H1 (cell line): ENCODE results near the gene USH1C. TPM values are rescaled to one million over a fixed set of nuclear protein-coding genes. Genes with fewer than 3 reads are reported as not detected.

ENCODE experiments used
- CTCF ChIA-PET: fragments of 300-600 bp; sonication (Branson Sonifier 250); formaldehyde crosslinking; loops from one replicate; lab custom pipeline; 2021; ENCODE audit not compliant: partially characterized antibody; lab: Charles Lee
- POLR2A ChIA-PET: fragments of 300-600 bp; sonication (Branson Sonifier 250); formaldehyde crosslinking; loops from one replicate; lab custom pipeline; 2021; ENCODE audit warnings: inconsistent platforms; ENCODE audit not compliant: partially characterized antibody; lab: Charles Lee
- DNase-seq, 2 experiments: peaks; one replicate each; pipeline versions ENCODE4 v3.0.0 to v3.0.0-alpha.2; 2010 to 2022; ENCODE audit warnings: low spot score in 2 of 2, low read depth in 1 of 2, mixed read lengths in 1 of 2
- FAIRE-seq: peaks from 2 replicates; lab custom pipeline; 2011; peaks lifted over from hg19 to GRCh38; lab: Jason Lieb, UNC
- H2AFZ ChIP-seq: 2 replicates; pipeline ENCODE4 v1.8.1; 2012; ENCODE audit warnings: low read length, inconsistent platforms
- H2AK5ac ChIP-seq: 2 replicates; pipeline ENCODE4 v1.6.1; 2013; ENCODE audit warnings: low read depth, low read length
- H2BK120ac ChIP-seq: replicated peaks from 2 replicates; pipeline ENCODE3; 2013; ENCODE audit warnings: low read depth, low read length, inconsistent platforms
- H2BK12ac ChIP-seq: 2 replicates; pipeline ENCODE4 v1.6.1; 2013; ENCODE audit warnings: low read depth, low read length
- H2BK15ac ChIP-seq: 2 replicates; pipeline ENCODE4 v1.6.1; 2013; ENCODE audit warnings: low read length
- H2BK20ac ChIP-seq: 2 replicates; pipeline ENCODE4 v1.6.1; 2013; ENCODE audit warnings: low read length
- H2BK5ac ChIP-seq: 2 replicates; pipeline ENCODE4 v1.6.1; 2013; ENCODE audit warnings: low read depth, low read length
- H3K14ac ChIP-seq: 2 replicates; pipeline ENCODE4 v1.6.1; 2013; ENCODE audit warnings: inconsistent platforms; ENCODE audit not compliant: insufficient read length
- H3K18ac ChIP-seq: 2 replicates; pipeline ENCODE4 v1.6.1; 2013; ENCODE audit warnings: low read length; ENCODE audit errors: extremely low read depth
- H3K23ac ChIP-seq: 2 replicates; pipeline ENCODE4 v1.6.1; 2013; ENCODE audit warnings: inconsistent platforms; ENCODE audit not compliant: insufficient read length
- H3K23me2 ChIP-seq: 2 replicates; pipeline ENCODE4 v1.6.1; 2013; ENCODE audit warnings: low read depth, low read length
- H3K27ac ChIP-seq: 2 replicates; pipeline ENCODE4 v1.6.1; 2011; ENCODE audit warnings: low read depth, low read length, inconsistent platforms
- H3K27me3 ChIP-seq, 4 experiments: replicated peaks in 1 of 4; 1 replicate in 1 of 4; 2 replicates in 3 of 4; pipeline versions ENCODE4 v1.6.1 to v1.8.1; 2011 to 2013; ENCODE audit warnings: low read length in 3 of 4, mild to moderate bottlenecking in 3 of 4, inconsistent platforms in 2 of 4, mixed read lengths in 2 of 4, moderate library complexity in 1 of 4; ENCODE audit not compliant: control insufficient read depth in 3 of 4, insufficient read depth in 3 of 4; ENCODE audit errors: extremely low read depth in 1 of 4
- H3K36me3 ChIP-seq, 4 experiments: 2 replicates each; pipeline versions ENCODE4 v1.6.1 to v1.8.1; 2011 to 2013; ENCODE audit warnings: mild to moderate bottlenecking in 4 of 4, low read length in 3 of 4, moderate library complexity in 2 of 4, control low read depth in 1 of 4, inconsistent platforms in 1 of 4; ENCODE audit not compliant: insufficient read depth in 4 of 4, control insufficient read depth in 2 of 4
- H3K4ac ChIP-seq: replicated peaks from 2 replicates; pipeline ENCODE3; 2013; ENCODE audit warnings: low read length, low read depth, mixed read lengths, inconsistent platforms; ENCODE audit not compliant: insufficient read length
- H3K4me1 ChIP-seq, 4 experiments: replicated peaks in 1 of 4; 1 replicate in 1 of 4; 2 replicates in 3 of 4; pipeline versions ENCODE4 v1.6.1 to v1.8.1; 2011 to 2013; ENCODE audit warnings: low read length in 3 of 4, inconsistent platforms in 2 of 4, mixed read lengths in 1 of 4; ENCODE audit not compliant: insufficient read depth in 4 of 4, control insufficient read depth in 3 of 4
- H3K4me2 ChIP-seq, 2 experiments: 2 replicates each; pipeline versions ENCODE4 v1.6.1 to v1.8.1; 2011 to 2013; ENCODE audit warnings: low read depth in 2 of 2, low read length in 2 of 2, control low read depth in 1 of 2, inconsistent platforms in 1 of 2, mild to moderate bottlenecking in 1 of 2; ENCODE audit not compliant: insufficient read depth in 1 of 2
- H3K4me3 ChIP-seq, 4 experiments: fragments of 200-600, 300-600 bp in 1 of 4; sonication (generic), shearing (Covaris generic), sonication (Bioruptor Twin) in 1 of 4; 2 replicates each; pipeline versions ENCODE4 v1.5.1 to v1.8.1; 2011 to 2016; ENCODE audit warnings: low read length in 4 of 4, low read depth in 3 of 4, control low read depth in 2 of 4, inconsistent platforms in 2 of 4, mild to moderate bottlenecking in 2 of 4, mixed read lengths in 1 of 4, moderate library complexity in 1 of 4; ENCODE audit not compliant: insufficient read depth in 2 of 4; ENCODE audit errors: extremely low read depth in 1 of 4
- H3K56ac ChIP-seq: replicated peaks from 2 replicates; pipeline ENCODE3; 2013; ENCODE audit warnings: low read depth, mild to moderate bottlenecking, mixed read lengths, low read length, inconsistent platforms; ENCODE audit not compliant: insufficient read length
- H3K79me1 ChIP-seq: 2 replicates; pipeline ENCODE4 v1.6.1; 2013; ENCODE audit warnings: low read depth, low read length, control low read depth
- H3K79me2 ChIP-seq, 2 experiments: 2 replicates each; pipeline versions ENCODE4 v1.6.1 to v1.8.1; 2012 to 2013; ENCODE audit warnings: low read length in 2 of 2, mild to moderate bottlenecking in 2 of 2, inconsistent platforms in 1 of 2; ENCODE audit not compliant: insufficient read depth in 2 of 2, control insufficient read depth in 1 of 2
- H3K9ac ChIP-seq, 4 experiments: replicated peaks in 1 of 4; 1 replicate in 1 of 4; 2 replicates in 3 of 4; pipeline versions ENCODE4 v1.6.1 to v1.8.1; 2011 to 2013; ENCODE audit warnings: low read depth in 3 of 4, low read length in 3 of 4, control low read depth in 2 of 4, mild to moderate bottlenecking in 2 of 4, moderate library complexity in 2 of 4, inconsistent platforms in 1 of 4; ENCODE audit errors: extremely low read depth in 1 of 4
- H3K9me3 ChIP-seq, 2 experiments: 2 replicates each; pipeline versions ENCODE4 v1.6.1 to v1.8.1; 2012 to 2013; ENCODE audit warnings: mild to moderate bottlenecking in 2 of 2, moderate library complexity in 2 of 2, control low read depth in 1 of 2, inconsistent platforms in 1 of 2, low read depth in 1 of 2, low read length in 1 of 2, mixed read lengths in 1 of 2; ENCODE audit not compliant: insufficient read depth in 2 of 2
- H4K20me1 ChIP-seq, 2 experiments: replicated peaks in 1 of 2; 2 replicates each; pipeline versions ENCODE3 to v1.8.1; 2011 to 2013; ENCODE audit warnings: inconsistent platforms in 2 of 2, low read length in 2 of 2, mild to moderate bottlenecking in 1 of 2; ENCODE audit not compliant: insufficient read depth in 2 of 2, control insufficient read depth in 1 of 2
- H4K5ac ChIP-seq: 2 replicates; pipeline ENCODE4 v1.6.1; 2013; ENCODE audit warnings: low read length, low read depth, mixed read lengths, inconsistent platforms; ENCODE audit not compliant: insufficient read length
- H4K8ac ChIP-seq: 2 replicates; pipeline ENCODE4 v1.8.0; 2013; ENCODE audit warnings: mild to moderate bottlenecking, moderate library complexity, low read length, inconsistent platforms; ENCODE audit not compliant: insufficient read depth; ENCODE audit errors: extremely low read depth
- H4K91ac ChIP-seq: replicated peaks from 2 replicates; pipeline ENCODE3; 2013; ENCODE audit warnings: low read length, mixed read lengths, inconsistent platforms; ENCODE audit not compliant: insufficient read length
- CBX8 ChIP-seq: fragments of 300-800, 300-1000 bp; sonication (generic); IDR thresholded peaks from 2 replicates; pipeline ENCODE4 v1.7.1; 2016; ENCODE audit warnings: low read depth, low read length, borderline replicate concordance
- WGBS, 2 experiments: shearing (Covaris generic) in 1 of 2; methylation state at CpG; one replicate each; pipeline versions ENCODE4 v1.1.6 to v1.1.7; 2013 to 2015; ENCODE audit warnings: low lambda C conversion rate in 2 of 2, mixed read lengths in 2 of 2, inconsistent platforms in 1 of 2, low coverage in 1 of 2, missing lambda C conversion rate in 1 of 2; ENCODE audit not compliant: insufficient replicate concordance in 2 of 2, insufficient coverage in 1 of 2, insufficient read length in 1 of 2; ENCODE audit errors: extremely low coverage in 1 of 2, missing lambda C conversion rate in 1 of 2; 5-methylcytosine and 5-hydroxymethylcytosine counted together
- polyA plus RNA-seq, 7 experiments: library from polyadenylated mRNA; depleted of rRNA in 3 of 7; stranded (reverse) in 5 of 7; unstranded in 2 of 7; fragments of >200 nt in 5 of 7; fragments of 200-250 nt in 2 of 7; gene quantifications; 1 replicate in 5 of 7; 2 replicates in 1 of 7; 4 replicates in 1 of 7; pipeline versions ENCODE4 v1.2.1 to v1.2.3, GENCODE V29; 2011 to 2013; ENCODE audit warnings: missing spikeins in 2 of 7, mixed read lengths in 2 of 7
- total RNA-seq: library from RNA; stranded (reverse); fragmentation: NEBNext Ultra II Directional; extraction: Animal tissue kit (Norgen Biotek cat#: 25700); gene quantifications from 2 replicates; pipeline ENCODE4 v1.2.1, GENCODE V29; 2021
- TF ChIP-seq, protein P1 (sequence below): IDR thresholded peaks from 2 replicates; pipeline ENCODE4 v1.6.1; 2011; ENCODE audit warnings: low read depth, mild to moderate bottlenecking, low read length; ENCODE audit not compliant: insufficient read depth

Gene USH1C
- total and polyA plus RNA-seq, 2 of the 8 experiments (the other 6 are each of a cell fraction or from before 2014, with no cell fraction given), result 1.3 to 1.6 TPM

DNA sequence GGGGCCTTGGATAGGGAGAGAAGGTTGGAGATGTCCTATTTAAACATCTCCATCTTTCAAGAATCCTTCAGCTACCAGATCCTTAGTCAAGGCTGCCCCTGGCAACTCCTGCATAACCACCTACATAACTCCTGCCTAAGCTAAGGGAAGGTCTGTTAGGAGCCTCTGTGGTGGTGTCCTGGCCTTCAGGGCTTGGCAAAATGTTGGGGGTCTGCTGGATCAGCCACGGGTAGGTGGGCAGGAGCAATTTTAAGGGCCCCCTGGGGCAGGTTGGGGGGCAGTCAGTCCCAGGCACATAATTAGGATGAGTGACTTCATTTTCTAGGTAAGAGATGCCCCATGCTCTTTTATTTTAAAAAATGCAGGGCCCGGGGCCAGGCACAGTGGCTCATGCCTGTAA lies 25.9 kb downstream of the USH1C start:
- Histone ChIP-seq H3K23ac (no peak overlapping the region), H4K91ac (no peak overlapping the region), H2BK120ac (no peak overlapping the region), H2AK5ac (no peak overlapping the region), H3K18ac (no peak overlapping the region), H2BK20ac (no peak overlapping the region), H3K79me2 (no peaks in the 10 kb centered on the region), H3K14ac (no peak overlapping the region), H3K27ac (no peak overlapping the region), H3K36me3 (no peaks in the 10 kb centered on the region), H2BK15ac (no peak overlapping the region), H3K56ac (no peak overlapping the region), H3K4ac (no peak overlapping the region), H3K9ac (no peak overlapping the region), H4K5ac (no peak overlapping the region), H2AFZ (no peak overlapping the region), H3K79me1 (no peaks in the 10 kb centered on the region), H2BK5ac (peak overlapping the region; percentile 56; the same call in 1 of the 2 replicates), H3K4me3 (no peak overlapping the region), H4K8ac (no peak overlapping the region), H3K9me3 (no peaks in the 10 kb centered on the region), H2BK12ac (no peak overlapping the region), H3K4me2 (no peak overlapping the region), H3K4me1 (peaks cover 0 to 6% (median 3%) of the 10 kb centered on the region in 4 experiments; a peak in 6 of 7 replicates), H3K27me3 (no peaks in the 10 kb centered on the region), H3K23me2 (no peaks in the 10 kb centered on the region), H4K20me1 (no peaks in the 10 kb centered on the region)
- CTCF ChIA-PET, result interaction anchor here (0.7 to 44.8 kb wide), 8 partner anchors 4 to 575 kb away, joined by 3 to 1414 read pairs (median 5); partner anchors contain the start of gene KCNJ11
- no peak for DNase-seq
- 78% methylated on average over 2 of the region's 2 CpGs; no CpG with 5 or more reads in 1 of the 2 experiments for WGBS, 2 experiments
- POLR2A ChIA-PET, result no interaction called here
- FAIRE-seq, result no peak
- TF ChIP-seq, protein P1, sequence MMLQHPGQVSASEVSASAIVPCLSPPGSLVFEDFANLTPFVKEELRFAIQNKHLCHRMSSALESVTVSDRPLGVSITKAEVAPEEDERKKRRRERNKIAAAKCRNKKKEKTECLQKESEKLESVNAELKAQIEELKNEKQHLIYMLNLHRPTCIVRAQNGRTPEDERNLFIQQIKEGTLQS, result no peak
- no peak for TF ChIP-seq CBX8
